OCI-LY1 (cell line): ENCODE measurements around the gene EHBP1L1.

ENCODE experiments used
- CTCF ChIP-seq: fragments of 200-600 bp; sonication (generic), shearing (Covaris generic); IDR thresholded peaks from 2 replicates; pipeline ENCODE4 v1.5.1; 2017; ENCODE audit warnings: mild to moderate bottlenecking, antibody characterized with exemption, low read length, moderate library complexity, mixed read lengths
- EZH2 ChIP-seq: fragments of 200-600 bp; sonication (generic), shearing (Covaris generic); IDR thresholded peaks from 2 replicates; pipeline ENCODE4 v1.8.0; 2017; ENCODE audit warnings: borderline replicate concordance, mixed run types, mild to moderate bottlenecking, antibody characterized with exemption, low read length, moderate library complexity, mixed read lengths

- TF ChIP-seq CTCF (no peak), EZH2 (no peak)
Observed at GRCh38 chr11:65621460-65621859, 45.6 kb downstream of the EHBP1L1 start.
